Measurements from ENCODE around the gene HOXB3.

DNA sequence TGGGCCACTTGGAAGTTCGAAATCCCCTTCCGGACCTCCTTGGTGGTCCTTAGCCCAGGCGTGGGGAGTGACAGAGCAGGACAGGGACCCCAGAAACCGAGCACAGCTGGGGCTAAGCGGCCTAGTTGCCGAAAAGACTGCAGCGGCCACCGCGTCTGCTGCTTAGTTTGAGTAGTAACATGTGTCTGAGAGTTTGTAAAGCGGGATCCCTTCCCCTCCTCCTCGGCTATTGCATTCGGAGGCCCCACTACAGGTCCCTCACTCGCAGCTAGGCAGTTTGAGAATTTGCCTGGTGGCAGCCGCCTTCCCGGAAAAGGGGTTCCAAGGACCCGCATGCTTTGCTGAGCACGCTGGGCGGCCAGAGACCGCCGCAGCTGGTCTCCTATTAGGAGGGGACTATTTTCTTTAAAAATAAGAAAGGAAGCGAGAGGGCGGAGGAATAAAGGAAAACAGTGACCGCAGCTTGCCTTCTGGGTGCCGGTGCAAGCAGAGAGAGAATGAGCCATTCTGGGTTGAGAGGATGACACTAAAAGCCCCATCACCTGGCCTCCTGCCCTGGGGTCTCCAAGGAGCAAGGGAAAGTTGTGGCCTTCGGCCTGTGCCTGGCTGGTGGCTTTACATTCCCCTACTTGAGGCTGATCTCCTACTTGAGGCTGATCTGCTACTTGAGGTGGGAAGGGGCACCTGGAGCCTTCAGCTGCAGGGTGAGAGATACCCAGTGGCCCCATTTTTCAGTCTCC, 4.7 kb upstream of the HOXB3 start:
- TF ChIP-seq EP300 (IDR thresholded peaks at IDR 0.05) = no peak
- no peak for TF ChIP-seq CTCF (IDR thresholded peaks at IDR 0.05)
- no peak for TF ChIP-seq POLR2AphosphoS5 (IDR thresholded peaks at IDR 0.05)
- no peak for TF ChIP-seq POLR2A (IDR thresholded peaks at IDR 0.05)
